K562 (cell line): ENCODE measurements around the gene PNISR. TPM values are rescaled to one million over a fixed set of nuclear protein-coding genes. Genes with fewer than 3 reads are reported as not detected.

ENCODE experiments used
- COPS2 ChIP-seq: fragments of 450-650 bp; conservative IDR thresholded peaks from 2 replicates; pipeline ENCODE4 v1.6.1; 2016; ENCODE audit warnings: mild to moderate bottlenecking, moderate library complexity
- CXXC5 ChIP-seq: fragments of 250-450 bp; sonication (Bioruptor Pico); IDR thresholded peaks from 2 replicates; pipeline ENCODE4 v1.8.0; 2022; ENCODE audit warnings: inconsistent platforms, mild to moderate bottlenecking, moderate library complexity
- DIDO1 ChIP-seq: fragments of 450-650 bp; IDR thresholded peaks from 2 replicates; pipeline ENCODE4 v1.6.1; 2016; ENCODE audit warnings: low read depth, missing biosample characterization, missing genetic modification characterization
- E2F3 ChIP-seq: fragments of 250-450 bp; sonication (Bioruptor Pico); IDR thresholded peaks from 2 replicates; pipeline ENCODE4 v1.4.0; 2020; ENCODE audit warnings: mild to moderate bottlenecking
- HDAC1 ChIP-seq, 2 experiments: fragments of 450-650 bp; IDR thresholded peaks; 2 replicates each; pipeline ENCODE4 v1.6.1; 2016 to 2017; ENCODE audit warnings: inconsistent platforms in 1 of 2, mild to moderate bottlenecking in 1 of 2, moderate library complexity in 1 of 2
- MITF ChIP-seq: IDR thresholded peaks from 2 replicates; pipeline ENCODE4 v1.6.1; 2014; ENCODE audit warnings: antibody characterized with exemption
- MYBL2 ChIP-seq, 2 experiments: fragments of 450-650 bp in 1 of 2; sonication (generic) in 1 of 2; formaldehyde crosslinking in 1 of 2; IDR thresholded peaks; 2 replicates each; pipeline versions ENCODE4 v1.6.1 to v1.8.1; 2017 to 2022; ENCODE audit warnings: borderline replicate concordance in 1 of 2, inconsistent platforms in 1 of 2, low read depth in 1 of 2, mild to moderate bottlenecking in 1 of 2, missing genetic modification reagents in 1 of 2, moderate library complexity in 1 of 2
- NFRKB ChIP-seq: fragments of 450-650 bp; IDR thresholded peaks from 2 replicates; pipeline ENCODE4 v1.6.1; 2016; ENCODE audit warnings: low read depth
- POLR2G ChIP-seq: fragments of 200-400 bp; formaldehyde crosslinking; IDR thresholded peaks from 2 replicates; pipeline ENCODE4 v1.6.1; 2017; ENCODE audit warnings: low read depth, mild to moderate bottlenecking, antibody characterized with exemption, low read length, moderate library complexity
- PREB ChIP-seq: sonication (generic); formaldehyde crosslinking; IDR thresholded peaks from 2 replicates; pipeline ENCODE4 v1.8.1; 2023; ENCODE audit warnings: mild to moderate bottlenecking, missing genetic modification reagents
- RBM14 ChIP-seq: fragments of 200-400 bp; formaldehyde crosslinking; IDR thresholded peaks from 2 replicates; pipeline ENCODE4 v1.6.1; 2018; ENCODE audit warnings: low read depth, mild to moderate bottlenecking, low read length, moderate library complexity, borderline replicate concordance; ENCODE audit not compliant: insufficient read depth
- RFX7 ChIP-seq: fragments of 250-450 bp; sonication (Bioruptor Pico); IDR thresholded peaks from 2 replicates; pipeline ENCODE4 v1.5.1; 2021; ENCODE audit warnings: mild to moderate bottlenecking
- RNF219 ChIP-seq: fragments of 250-450 bp; sonication (Bioruptor Pico); IDR thresholded peaks from 2 replicates; pipeline ENCODE4 v1.5.0; 2022; ENCODE audit warnings: mild to moderate bottlenecking
- TCF7L2 ChIP-seq: fragments of 150-350 bp; IDR thresholded peaks from 2 replicates; pipeline ENCODE4 v1.6.1; 2016; ENCODE audit warnings: low read depth, mild to moderate bottlenecking, low read length, moderate library complexity
- TRIM25 ChIP-seq: fragments of 450-650 bp; IDR thresholded peaks from 2 replicates; pipeline ENCODE4 v1.7.0; 2016; ENCODE audit warnings: borderline replicate concordance
- TSC22D4 ChIP-seq: fragments of 450-650 bp; IDR thresholded peaks from 2 replicates; pipeline ENCODE4 v1.6.1; 2016; ENCODE audit warnings: missing genetic modification characterization, missing biosample characterization, control low read depth
- ZFPM2 ChIP-seq: fragments of 250-450 bp; sonication (Bioruptor Pico); IDR thresholded peaks from 2 replicates; pipeline ENCODE4 v1.5.1; 2022; ENCODE audit warnings: mild to moderate bottlenecking
- ZNF23 ChIP-seq: fragments of 250-450 bp; sonication (Bioruptor Pico); IDR thresholded peaks from 2 replicates; pipeline ENCODE4 v1.4.0; 2020; ENCODE audit warnings: mild to moderate bottlenecking
- ZNF24 ChIP-seq: fragments of 450-650 bp; IDR thresholded peaks from 2 replicates; pipeline ENCODE4 v1.6.1; 2016
- ZNF408 ChIP-seq: fragments of 250-450 bp; sonication (Bioruptor Pico); IDR thresholded peaks from 2 replicates; pipeline ENCODE4 v1.4.0; 2020; ENCODE audit warnings: low read depth, mild to moderate bottlenecking, moderate library complexity
- ZNF436 ChIP-seq: fragments of 250-450, 450-650 bp; sonication (Bioruptor Pico); formaldehyde crosslinking; IDR thresholded peaks from 2 replicates; pipeline ENCODE4 v1.7.0; 2020; ENCODE audit warnings: mild to moderate bottlenecking
- polyA plus RNA-seq, 8 experiments: library from polyadenylated mRNA; depleted of rRNA in 4 of 8; stranded (reverse) in 5 of 8; unstranded in 3 of 8; fragments of >200 nt; fragmentation: Nextera tagmentation in 2 of 8; fragmentation: Illumina TruSeq in 1 of 8; extraction: Ambion mirVana in 2 of 8; extraction: Trizol in 1 of 8; gene quantifications; 2 replicates each; pipeline versions ENCODE4 v1.2.1 to v1.2.3, GENCODE V29; 2011 to 2014; ENCODE audit warnings: inconsistent platforms in 1 of 8, missing spikeins in 1 of 8
- total RNA-seq, 7 experiments: library from RNA; depleted of rRNA in 6 of 7; stranded (reverse); fragments of >200 nt in 6 of 7; fragmentation: Illumina TruSeq in 2 of 7; extraction: Trizol in 2 of 7; gene quantifications; 2 replicates each; pipeline versions ENCODE4 v1.2.1 to v1.2.3, GENCODE V29; 2011 to 2021; ENCODE audit warnings: low replicate concordance in 1 of 7

PNISR gene
- total and polyA plus RNA-seq, 9 of the 15 experiments (the other 6 are each of a cell fraction or from before 2014, with no cell fraction given): 97.4 to 206 (median 131) TPM

GRCh38 chr6:99424761-99425646, at the start of gene PNISR (continued):
- TF ChIP-seq TRIM25 (no peak), ZNF436 (CRISPR knock-in tag) (no peak), RNF219 (CRISPR knock-in tag) (no peak), CXXC5 (CRISPR knock-in tag) (peak; percentile 85), E2F3 (CRISPR knock-in tag) (no peak), ZNF408 (CRISPR knock-in tag) (no peak), DIDO1 (tag) (peak; percentile 67), MITF (peak; percentile 73; the same call in 1 of the 2 replicates), ZNF24 (0 out of 2 replicates have a peak, but pooled peaks have one; percentile 27), ZFPM2 (no peak), ZNF23 (CRISPR knock-in tag) (no peak), NFRKB (peak; percentile 100), HDAC1 (IDR thresholded peaks at IDR 0.05) (peak in 1 of 2 experiments; percentile 32; a peak in 1 of 4 replicates), RFX7 (no peak), MYBL2 (IDR thresholded peaks at IDR 0.05; ENCODE audit: low read depth) (no peak; the same call in 1 of the 2 replicates), MYBL2 (CRISPR knock-in tag; IDR thresholded peaks at IDR 0.05; ENCODE audit: borderline replicate concordance) (no peak), POLR2G (no peak; the same call in none of the 2 replicates), RBM14 (no peak), TCF7L2 (no peak), PREB (no peak), TSC22D4 (tag) (no peak), COPS2 (no peak)
